ENCODE measurements around the gene IFT88.
A peak's percentile ranks its signal among the peaks of the same experiment; 100 is the strongest.

IFT88 gene

GRCh38 chr13:20703780-20704458 is 137.0 kb downstream of the IFT88 start:
- DNase-seq (ENCODE audit: low read depth), result peak; percentile 81
- peak overlapping the region; percentile 64 for H3K4me3 ChIP-seq (replicated peaks; ENCODE audit: low read depth, low read length)
- TF ChIP-seq, protein P1, sequence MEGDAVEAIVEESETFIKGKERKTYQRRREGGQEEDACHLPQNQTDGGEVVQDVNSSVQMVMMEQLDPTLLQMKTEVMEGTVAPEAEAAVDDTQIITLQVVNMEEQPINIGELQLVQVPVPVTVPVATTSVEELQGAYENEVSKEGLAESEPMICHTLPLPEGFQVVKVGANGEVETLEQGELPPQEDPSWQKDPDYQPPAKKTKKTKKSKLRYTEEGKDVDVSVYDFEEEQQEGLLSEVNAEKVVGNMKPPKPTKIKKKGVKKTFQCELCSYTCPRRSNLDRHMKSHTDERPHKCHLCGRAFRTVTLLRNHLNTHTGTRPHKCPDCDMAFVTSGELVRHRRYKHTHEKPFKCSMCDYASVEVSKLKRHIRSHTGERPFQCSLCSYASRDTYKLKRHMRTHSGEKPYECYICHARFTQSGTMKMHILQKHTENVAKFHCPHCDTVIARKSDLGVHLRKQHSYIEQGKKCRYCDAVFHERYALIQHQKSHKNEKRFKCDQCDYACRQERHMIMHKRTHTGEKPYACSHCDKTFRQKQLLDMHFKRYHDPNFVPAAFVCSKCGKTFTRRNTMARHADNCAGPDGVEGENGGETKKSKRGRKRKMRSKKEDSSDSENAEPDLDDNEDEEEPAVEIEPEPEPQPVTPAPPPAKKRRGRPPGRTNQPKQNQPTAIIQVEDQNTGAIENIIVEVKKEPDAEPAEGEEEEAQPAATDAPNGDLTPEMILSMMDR (IDR thresholded peaks at IDR 0.05; ENCODE audit: low read length, missing control alignments), result peak; percentile 25

GRCh38 chr13:20704459-20705069 is 137.6 kb downstream of the IFT88 start:
- TF ChIP-seq, protein P1 (IDR thresholded peaks at IDR 0.05; ENCODE audit: low read length, missing control alignments), result no peak
- H3K4me3 ChIP-seq (replicated peaks; ENCODE audit: low read depth, low read length), result peak overlapping the region; percentile 64

GRCh38 chr13:20706661-20707060 is 139.7 kb downstream of the IFT88 start:
- H3K4me3 ChIP-seq (replicated peaks; ENCODE audit: low read depth, low read length), result no peak overlapping the region
- TF ChIP-seq, protein P1 (IDR thresholded peaks at IDR 0.05; ENCODE audit: low read length, missing control alignments), result no peak
- DNase-seq (ENCODE audit: low read depth), result no peak

More at GRCh38 chr13:20704459-20705069, 137.6 kb downstream of the IFT88 start:
- DNase-seq (ENCODE audit: low read depth), result no peak

DNA sequence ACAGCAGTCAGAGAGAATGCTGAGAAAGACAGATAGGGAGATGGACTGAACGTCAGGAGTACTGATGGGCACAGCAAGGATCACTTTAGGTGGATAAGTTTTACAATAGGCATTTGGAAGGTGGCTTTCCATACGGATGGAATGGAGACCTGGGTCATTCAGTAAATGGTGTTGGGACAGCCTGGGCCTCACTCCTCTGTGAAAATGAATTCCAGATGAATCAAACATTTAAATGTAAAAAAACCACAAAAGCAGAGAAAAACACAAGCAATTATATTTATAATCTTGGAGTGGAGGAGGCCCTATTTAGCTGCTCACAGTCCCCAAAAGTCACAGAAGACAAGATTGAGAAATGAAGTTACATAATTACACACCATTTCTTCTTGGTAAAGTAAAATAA is 141.3 kb downstream of the IFT88 start:
- H3K4me3 ChIP-seq (replicated peaks; ENCODE audit: low read depth, low read length), result no peak overlapping the region
- DNase-seq (ENCODE audit: low read depth), result no peak
- TF ChIP-seq, protein P1 (IDR thresholded peaks at IDR 0.05; ENCODE audit: low read length, missing control alignments), result no peak

DNA sequence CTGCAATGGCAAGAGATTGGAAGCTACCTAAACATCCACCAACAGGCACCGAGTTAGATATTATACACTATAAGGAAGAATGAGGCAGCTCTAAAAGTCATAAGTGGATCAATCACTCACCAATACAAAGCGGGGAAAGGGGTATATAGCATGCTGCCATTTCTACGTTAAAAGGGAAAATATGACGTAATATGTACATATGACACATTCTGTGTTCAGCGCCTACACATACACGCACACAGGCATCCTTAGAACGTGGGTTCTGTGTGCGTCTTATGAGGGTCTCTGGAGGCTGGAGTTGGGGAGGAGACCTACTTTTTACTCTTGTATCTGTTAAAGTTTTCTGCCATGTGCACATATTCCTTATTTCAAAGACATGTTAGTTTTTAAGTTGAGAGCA is 142.4 kb downstream of the IFT88 start:
- no peak for DNase-seq (ENCODE audit: low read depth)
- TF ChIP-seq, protein P1 (IDR thresholded peaks at IDR 0.05; ENCODE audit: low read length, missing control alignments), result no peak
- H3K4me3 ChIP-seq (replicated peaks; ENCODE audit: low read depth, low read length), result no peak overlapping the region

- TF ChIP-seq, protein P1 (IDR thresholded peaks at IDR 0.05; ENCODE audit: low read length, missing control alignments), result no peak
- H3K4me3 ChIP-seq (replicated peaks; ENCODE audit: low read depth, low read length), result no peak overlapping the region
- no peak for DNase-seq (ENCODE audit: low read depth)
Measured at GRCh38 chr13:20709782-20710181, 142.8 kb downstream of the IFT88 start.
